Stomach smooth muscle (tissue), 2 donors: Measurements from ENCODE around the gene FMN1.

Source experiments
- H3K27ac ChIP-seq: one replicate; pipeline ENCODE4 v1.7.0; 2013; ENCODE audit warnings: mild to moderate bottlenecking, low read length, inconsistent platforms
- H3K27me3 ChIP-seq, 2 donors: one replicate each; pipeline ENCODE4 v1.7.0; 2013; ENCODE audit warnings: low read length in 2 of 2; ENCODE audit not compliant: insufficient read depth in 2 of 2, control insufficient read depth in 1 of 2
- H3K36me3 ChIP-seq, 2 donors: one replicate each; pipeline ENCODE4 v1.7.0; 2013; ENCODE audit warnings: low read length in 2 of 2; ENCODE audit not compliant: control insufficient read depth in 2 of 2, insufficient read depth in 2 of 2
- H3K4me1 ChIP-seq: one replicate; pipeline ENCODE4 v1.7.0; 2013; ENCODE audit warnings: low read length; ENCODE audit not compliant: control insufficient read depth, insufficient read depth
- H3K4me3 ChIP-seq, 2 donors: one replicate each; pipeline ENCODE4 v1.7.0; 2013; ENCODE audit warnings: low read length in 2 of 2
- H3K9ac ChIP-seq, 2 donors: one replicate each; pipeline ENCODE4 v1.7.0; 2013; ENCODE audit warnings: low read length in 2 of 2, mild to moderate bottlenecking in 1 of 2
- H3K9me3 ChIP-seq, 2 donors: one replicate each; pipeline ENCODE4 v1.7.0; 2013; ENCODE audit warnings: low read length in 2 of 2; ENCODE audit not compliant: control insufficient read depth in 2 of 2
- donor health status: healthy.
- donor health status: Pancreatic carcinoma.

The FMN1 gene

GRCh38 chr15:33089878-33090757 lies 104.4 kb downstream of the FMN1 start:
- Histone ChIP-seq H3K4me3 (no peak overlapping the region), H3K27ac (peak overlapping the region; percentile 42), H3K9ac (peak overlapping the region in 1 of 2 donors; percentile 2), H3K4me1 (peaks cover 14% of the 10 kb centered on the region), H3K9me3 (no peaks in the 10 kb centered on the region), H3K36me3 (no peaks in the 10 kb centered on the region), H3K27me3 (no peaks in the 10 kb centered on the region)

GRCh38 chr15:33089165-33089877 lies 105.2 kb downstream of the FMN1 start:
- peaks cover 14% of the 10 kb centered on the region for H3K4me1 ChIP-seq
- H3K4me3 ChIP-seq: no peak overlapping the region
- no peaks in the 10 kb centered on the region for H3K9me3 ChIP-seq
- H3K27me3 ChIP-seq: no peaks in the 10 kb centered on the region
- peak overlapping the region; percentile 42 for H3K27ac ChIP-seq
- H3K36me3 ChIP-seq: no peaks in the 10 kb centered on the region
- H3K9ac ChIP-seq: peak overlapping the region in 1 of 2 donors; percentile 2

GRCh38 chr15:33086500-33087121 lies 107.9 kb downstream of the FMN1 start:
- peaks cover 11% of the 10 kb centered on the region for H3K4me1 ChIP-seq
- no peak overlapping the region for H3K27ac ChIP-seq
- H3K9me3 ChIP-seq: no peaks in the 10 kb centered on the region
- H3K4me3 ChIP-seq: no peak overlapping the region
- no peak overlapping the region for H3K9ac ChIP-seq
- H3K27me3 ChIP-seq: no peaks in the 10 kb centered on the region
- no peaks in the 10 kb centered on the region for H3K36me3 ChIP-seq

GRCh38 chr15:33084661-33085060 lies 109.9 kb downstream of the FMN1 start:
- Histone ChIP-seq H3K4me1 (peaks cover 7% of the 10 kb centered on the region), H3K9me3 (no peaks in the 10 kb centered on the region), H3K36me3 (no peaks in the 10 kb centered on the region), H3K27me3 (no peaks in the 10 kb centered on the region), H3K27ac (no peak overlapping the region), H3K4me3 (no peak overlapping the region), H3K9ac (no peak overlapping the region)

GRCh38 chr15:33083232-33084081 lies 111.1 kb downstream of the FMN1 start:
- Histone ChIP-seq H3K4me1 (no peaks in the 10 kb centered on the region), H3K4me3 (no peak overlapping the region), H3K36me3 (no peaks in the 10 kb centered on the region), H3K9me3 (no peaks in the 10 kb centered on the region), H3K9ac (no peak overlapping the region), H3K27me3 (no peaks in the 10 kb centered on the region), H3K27ac (no peak overlapping the region)

GRCh38 chr15:33080006-33080405 lies 114.5 kb downstream of the FMN1 start:
- H3K4me1 ChIP-seq: no peaks in the 10 kb centered on the region
- H3K4me3 ChIP-seq: no peak overlapping the region
- H3K36me3 ChIP-seq: no peaks in the 10 kb centered on the region
- H3K9ac ChIP-seq: no peak overlapping the region
- H3K27ac ChIP-seq: no peak overlapping the region
- H3K9me3 ChIP-seq: no peaks in the 10 kb centered on the region
- no peaks in the 10 kb centered on the region for H3K27me3 ChIP-seq

- Histone ChIP-seq H3K9ac (no peak overlapping the region), H3K27ac (no peak overlapping the region), H3K36me3 (no peaks in the 10 kb centered on the region)
Observed at GRCh38 chr15:33078607-33079006, 115.9 kb downstream of the FMN1 start.

GRCh38 chr15:33076937-33077336 lies 117.6 kb downstream of the FMN1 start:
- H3K36me3 ChIP-seq: no peaks in the 10 kb centered on the region
- no peaks in the 10 kb centered on the region for H3K4me1 ChIP-seq
- H3K9ac ChIP-seq: no peak overlapping the region
- no peak overlapping the region for H3K27ac ChIP-seq
- no peak overlapping the region for H3K4me3 ChIP-seq
- no peaks in the 10 kb centered on the region for H3K27me3 ChIP-seq
- H3K9me3 ChIP-seq: no peaks in the 10 kb centered on the region

More at GRCh38 chr15:33078607-33079006, 115.9 kb downstream of the FMN1 start:
- no peaks in the 10 kb centered on the region for H3K4me1 ChIP-seq
- H3K27me3 ChIP-seq: no peaks in the 10 kb centered on the region
- H3K4me3 ChIP-seq: no peak overlapping the region
- no peaks in the 10 kb centered on the region for H3K9me3 ChIP-seq

- Histone ChIP-seq H3K36me3 (no peaks in the 10 kb centered on the region), H3K9me3 (no peaks in the 10 kb centered on the region), H3K4me3 (no peak overlapping the region), H3K9ac (no peak overlapping the region), H3K4me1 (no peaks in the 10 kb centered on the region), H3K27me3 (no peaks in the 10 kb centered on the region), H3K27ac (no peak overlapping the region)
Observed at GRCh38 chr15:33074942-33075341, 119.6 kb downstream of the FMN1 start.

GRCh38 chr15:33074212-33074611 lies 120.3 kb downstream of the FMN1 start:
- H3K27me3 ChIP-seq: no peaks in the 10 kb centered on the region
- no peak overlapping the region for H3K9ac ChIP-seq
- no peaks in the 10 kb centered on the region for H3K36me3 ChIP-seq
- no peaks in the 10 kb centered on the region for H3K9me3 ChIP-seq
- H3K4me3 ChIP-seq: no peak overlapping the region
- H3K27ac ChIP-seq: no peak overlapping the region
- no peaks in the 10 kb centered on the region for H3K4me1 ChIP-seq
